ENCODE measurements around the gene TF.
"Not testable (repeated sequence)": the region's sequence is repeated elsewhere in the genome, so short reads cannot be mapped to it uniquely, and the experiment has no call there.

TF gene

DNA sequence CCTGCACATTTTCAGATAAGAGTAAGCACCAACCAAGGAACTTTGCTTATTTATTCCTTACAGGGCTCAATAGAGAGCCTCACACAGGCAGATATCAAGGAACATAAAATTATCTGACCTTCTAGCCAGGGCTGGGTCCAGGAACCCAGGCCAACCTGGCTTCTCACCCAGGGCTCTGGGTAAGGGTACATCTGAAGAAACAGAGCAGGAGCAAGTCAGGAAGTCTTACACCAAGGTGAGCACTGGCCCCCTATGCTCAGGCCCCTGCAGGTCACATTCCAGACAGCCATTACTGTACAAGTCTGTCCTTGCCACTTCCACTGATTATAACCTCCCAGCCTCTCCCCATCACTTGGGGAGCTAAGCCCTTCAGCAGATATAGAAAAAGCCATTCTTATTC, 19.1 kb downstream of the TF start:
- Histone ChIP-seq H3K36me3 (ENCODE audit: control insufficient read depth in 2 of 2, insufficient read depth in 2 of 2, low read length in 2 of 2) (no peaks in the 10 kb centered on the region), H3K27ac (ENCODE audit: low read length) (no peak overlapping the region), H3K27me3 (ENCODE audit: control insufficient read depth in 1 of 2, insufficient read depth in 2 of 2, low read length in 2 of 2) (no peaks in the 10 kb centered on the region), H3K9ac (ENCODE audit: low read length in 2 of 2) (no peak overlapping the region), H3K4me1 (ENCODE audit: control insufficient read depth, insufficient read depth, low read length) (no peaks in the 10 kb centered on the region), H3K9me3 (ENCODE audit: control insufficient read depth in 2 of 2, low read length in 2 of 2) (no peaks in the 10 kb centered on the region), H3K4me3 (ENCODE audit: low read length in 2 of 2) (no peak overlapping the region)

DNA sequence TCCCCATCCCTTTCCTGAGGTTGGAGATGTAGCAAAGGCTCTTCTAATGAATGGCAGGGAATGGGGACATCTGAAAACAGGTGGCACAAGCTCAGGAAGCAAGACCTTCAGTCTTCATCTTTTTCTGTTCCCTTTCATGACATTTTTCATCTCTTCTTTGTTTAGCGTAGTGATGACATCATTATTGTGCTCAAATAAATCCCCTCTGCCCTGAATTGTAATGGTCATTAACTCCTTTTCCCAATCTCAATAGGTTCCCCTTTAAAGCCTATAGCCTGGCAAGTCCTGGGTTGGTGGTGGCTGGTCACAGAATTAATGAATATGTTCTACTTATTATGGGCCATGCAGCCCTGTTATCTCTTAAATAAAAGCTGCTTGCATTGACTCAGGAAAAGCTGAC, 21.4 kb downstream of the TF start:
- Histone ChIP-seq H3K4me3 (ENCODE audit: low read length in 2 of 2) (no peak overlapping the region), H3K4me1 (ENCODE audit: control insufficient read depth, insufficient read depth, low read length) (no peaks in the 10 kb centered on the region), H3K9me3 (ENCODE audit: control insufficient read depth in 2 of 2, low read length in 2 of 2) (no peaks in the 10 kb centered on the region), H3K27ac (ENCODE audit: low read length) (no peak overlapping the region), H3K36me3 (ENCODE audit: control insufficient read depth in 2 of 2, insufficient read depth in 2 of 2, low read length in 2 of 2) (no peaks in the 10 kb centered on the region), H3K27me3 (ENCODE audit: control insufficient read depth in 1 of 2, insufficient read depth in 2 of 2, low read length in 2 of 2) (no peaks in the 10 kb centered on the region), H3K9ac (ENCODE audit: low read length in 2 of 2) (no peak overlapping the region)

DNA sequence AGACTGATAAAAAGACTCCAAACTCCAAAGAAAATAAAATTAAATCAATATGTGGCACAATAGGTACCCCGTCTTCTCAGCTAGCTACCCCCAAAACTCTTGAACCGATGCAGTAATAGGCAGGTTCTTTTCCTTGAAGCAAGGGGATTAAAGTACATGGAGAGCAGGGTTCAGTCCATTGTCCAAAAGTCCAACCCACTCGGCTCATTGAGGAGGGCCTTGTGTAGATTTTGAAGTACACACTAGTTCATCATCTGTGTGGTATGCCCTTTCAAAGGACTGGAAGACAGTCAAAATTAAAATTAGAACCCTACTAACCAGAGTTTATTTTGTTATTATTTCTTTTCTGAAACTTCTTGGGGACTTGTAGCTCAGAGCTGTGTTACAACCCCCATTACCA, 23.3 kb downstream of the TF start:
- H3K27ac ChIP-seq (ENCODE audit: low read length), result no peak overlapping the region
- no peaks in the 10 kb centered on the region for H3K27me3 ChIP-seq (ENCODE audit: control insufficient read depth in 1 of 2, insufficient read depth in 2 of 2, low read length in 2 of 2)
- H3K4me1 ChIP-seq (ENCODE audit: control insufficient read depth, insufficient read depth, low read length), result no peaks in the 10 kb centered on the region
- H3K36me3 ChIP-seq (ENCODE audit: control insufficient read depth in 2 of 2, insufficient read depth in 2 of 2, low read length in 2 of 2), result no peaks in the 10 kb centered on the region
- no peak overlapping the region for H3K4me3 ChIP-seq (ENCODE audit: low read length in 2 of 2)
- H3K9me3 ChIP-seq (ENCODE audit: control insufficient read depth in 2 of 2, low read length in 2 of 2), result no peaks in the 10 kb centered on the region
- H3K9ac ChIP-seq (ENCODE audit: low read length in 2 of 2), result no peak overlapping the region

DNA sequence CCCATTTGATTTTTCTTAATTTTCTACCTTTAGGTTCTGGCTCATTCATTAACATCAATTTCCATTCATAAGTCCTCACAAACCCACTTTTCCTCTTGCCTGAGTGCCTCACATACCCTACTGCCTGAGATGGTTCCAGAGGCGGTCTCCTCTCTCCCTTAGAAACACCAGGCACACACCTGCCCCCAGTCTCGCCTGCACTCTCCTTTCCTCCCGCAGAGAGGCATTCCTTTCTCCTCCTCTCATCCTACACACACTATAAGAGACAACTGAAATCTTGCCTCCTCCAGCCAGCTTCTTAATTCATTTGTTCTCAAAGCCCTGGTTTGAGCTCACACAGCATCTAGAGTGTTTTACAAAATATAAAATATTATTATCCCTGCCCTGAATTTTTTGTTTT, 27.5 kb downstream of the TF start:
- no peak overlapping the region for H3K9ac ChIP-seq (ENCODE audit: low read length in 2 of 2)
- H3K36me3 ChIP-seq (ENCODE audit: control insufficient read depth in 2 of 2, insufficient read depth in 2 of 2, low read length in 2 of 2), result no peaks in the 10 kb centered on the region
- no peak overlapping the region for H3K4me3 ChIP-seq (ENCODE audit: low read length in 2 of 2)
- no peaks in the 10 kb centered on the region for H3K9me3 ChIP-seq (ENCODE audit: control insufficient read depth in 2 of 2, low read length in 2 of 2)
- H3K27ac ChIP-seq (ENCODE audit: low read length), result no peak overlapping the region
- H3K4me1 ChIP-seq (ENCODE audit: control insufficient read depth, insufficient read depth, low read length), result no peaks in the 10 kb centered on the region
- no peaks in the 10 kb centered on the region for H3K27me3 ChIP-seq (ENCODE audit: control insufficient read depth in 1 of 2, insufficient read depth in 2 of 2, low read length in 2 of 2)

DNA sequence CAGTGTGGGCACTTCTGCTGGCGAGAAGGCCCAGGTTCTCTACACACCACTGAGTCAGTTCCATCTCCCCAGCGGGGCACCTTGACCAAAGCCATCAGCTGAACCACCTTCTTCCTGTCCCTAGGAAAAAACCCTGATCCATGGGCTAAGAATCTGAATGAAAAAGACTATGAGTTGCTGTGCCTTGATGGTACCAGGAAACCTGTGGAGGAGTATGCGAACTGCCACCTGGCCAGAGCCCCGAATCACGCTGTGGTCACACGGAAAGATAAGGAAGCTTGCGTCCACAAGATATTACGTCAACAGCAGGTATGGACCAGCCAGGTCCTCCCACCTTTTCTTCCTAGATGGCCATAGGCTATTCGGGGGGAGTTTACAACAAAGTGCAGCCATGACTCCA, 29.1 kb downstream of the TF start:
- Histone ChIP-seq H3K36me3 (ENCODE audit: control insufficient read depth in 2 of 2, insufficient read depth in 2 of 2, low read length in 2 of 2) (no peaks in the 10 kb centered on the region), H3K9ac (ENCODE audit: low read length in 2 of 2) (no peak overlapping the region), H3K27ac (ENCODE audit: low read length) (no peak overlapping the region), H3K4me3 (ENCODE audit: low read length in 2 of 2) (no peak overlapping the region), H3K27me3 (ENCODE audit: control insufficient read depth in 1 of 2, insufficient read depth in 2 of 2, low read length in 2 of 2) (no peaks in the 10 kb centered on the region), H3K4me1 (ENCODE audit: control insufficient read depth, insufficient read depth, low read length) (no peaks in the 10 kb centered on the region), H3K9me3 (ENCODE audit: control insufficient read depth in 2 of 2, low read length in 2 of 2) (no peaks in the 10 kb centered on the region)

DNA sequence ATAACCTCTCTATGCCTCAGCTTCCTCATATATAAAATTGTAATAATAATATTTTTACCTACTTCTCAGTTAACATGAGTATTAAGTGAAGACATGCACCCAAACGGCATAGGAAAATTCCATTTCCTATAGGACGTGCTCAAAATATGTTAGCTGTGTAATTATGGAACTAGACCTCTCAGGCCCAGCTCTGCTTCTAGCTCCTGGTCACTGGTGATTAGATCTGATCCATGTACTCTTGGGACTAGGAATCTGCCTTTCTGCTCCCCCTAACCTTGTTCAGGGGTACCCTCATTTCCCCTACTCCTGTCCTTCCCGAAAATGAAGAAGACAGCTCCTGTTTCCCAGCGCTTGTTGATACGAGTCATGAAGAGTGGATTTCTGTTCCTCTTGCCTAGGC, 29.6 kb downstream of the TF start:
- Histone ChIP-seq H3K4me1 (ENCODE audit: control insufficient read depth, insufficient read depth, low read length) (no peaks in the 10 kb centered on the region), H3K9ac (ENCODE audit: low read length in 2 of 2) (no peak overlapping the region), H3K36me3 (ENCODE audit: control insufficient read depth in 2 of 2, insufficient read depth in 2 of 2, low read length in 2 of 2) (no peaks in the 10 kb centered on the region), H3K4me3 (ENCODE audit: low read length in 2 of 2) (no peak overlapping the region), H3K27me3 (ENCODE audit: control insufficient read depth in 1 of 2, insufficient read depth in 2 of 2, low read length in 2 of 2) (no peaks in the 10 kb centered on the region), H3K9me3 (ENCODE audit: control insufficient read depth in 2 of 2, low read length in 2 of 2) (no peaks in the 10 kb centered on the region), H3K27ac (ENCODE audit: low read length) (no peak overlapping the region)

DNA sequence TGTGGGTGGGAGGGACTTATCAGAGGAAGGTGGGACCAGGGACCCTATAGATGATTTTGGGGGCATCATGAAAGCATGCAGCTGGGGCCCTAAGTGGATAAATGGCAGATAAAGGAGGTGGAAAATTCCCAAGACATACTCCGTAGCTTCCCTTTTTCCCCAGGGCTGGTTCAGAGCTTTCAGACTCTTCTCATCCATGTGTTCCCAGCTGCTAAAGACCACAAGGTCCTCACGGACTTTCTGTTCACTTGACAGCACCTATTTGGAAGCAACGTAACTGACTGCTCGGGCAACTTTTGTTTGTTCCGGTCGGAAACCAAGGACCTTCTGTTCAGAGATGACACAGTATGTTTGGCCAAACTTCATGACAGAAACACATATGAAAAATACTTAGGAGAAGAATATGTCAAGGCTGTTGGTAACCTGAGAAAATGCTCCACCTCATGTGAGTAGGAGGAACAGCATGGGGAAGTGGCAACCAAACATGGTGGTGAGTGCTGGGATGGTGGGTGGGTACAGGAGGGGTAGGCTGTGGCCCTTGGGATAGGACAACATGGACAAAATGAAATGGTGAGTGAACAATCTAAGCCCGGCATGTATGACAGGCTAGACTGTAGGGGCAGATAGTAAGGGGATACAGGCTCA, 30.7 kb downstream of the TF start:
- Histone ChIP-seq H3K9me3 (ENCODE audit: control insufficient read depth in 2 of 2, low read length in 2 of 2) (no peaks in the 10 kb centered on the region), H3K9ac (ENCODE audit: low read length in 2 of 2) (no peak overlapping the region), H3K36me3 (ENCODE audit: control insufficient read depth in 2 of 2, insufficient read depth in 2 of 2, low read length in 2 of 2) (no peaks in the 10 kb centered on the region), H3K4me1 (ENCODE audit: control insufficient read depth, insufficient read depth, low read length) (no peaks in the 10 kb centered on the region), H3K27me3 (ENCODE audit: control insufficient read depth in 1 of 2, insufficient read depth in 2 of 2, low read length in 2 of 2) (no peaks in the 10 kb centered on the region), H3K27ac (ENCODE audit: low read length) (no peak overlapping the region), H3K4me3 (ENCODE audit: low read length in 2 of 2) (no peak overlapping the region)

DNA sequence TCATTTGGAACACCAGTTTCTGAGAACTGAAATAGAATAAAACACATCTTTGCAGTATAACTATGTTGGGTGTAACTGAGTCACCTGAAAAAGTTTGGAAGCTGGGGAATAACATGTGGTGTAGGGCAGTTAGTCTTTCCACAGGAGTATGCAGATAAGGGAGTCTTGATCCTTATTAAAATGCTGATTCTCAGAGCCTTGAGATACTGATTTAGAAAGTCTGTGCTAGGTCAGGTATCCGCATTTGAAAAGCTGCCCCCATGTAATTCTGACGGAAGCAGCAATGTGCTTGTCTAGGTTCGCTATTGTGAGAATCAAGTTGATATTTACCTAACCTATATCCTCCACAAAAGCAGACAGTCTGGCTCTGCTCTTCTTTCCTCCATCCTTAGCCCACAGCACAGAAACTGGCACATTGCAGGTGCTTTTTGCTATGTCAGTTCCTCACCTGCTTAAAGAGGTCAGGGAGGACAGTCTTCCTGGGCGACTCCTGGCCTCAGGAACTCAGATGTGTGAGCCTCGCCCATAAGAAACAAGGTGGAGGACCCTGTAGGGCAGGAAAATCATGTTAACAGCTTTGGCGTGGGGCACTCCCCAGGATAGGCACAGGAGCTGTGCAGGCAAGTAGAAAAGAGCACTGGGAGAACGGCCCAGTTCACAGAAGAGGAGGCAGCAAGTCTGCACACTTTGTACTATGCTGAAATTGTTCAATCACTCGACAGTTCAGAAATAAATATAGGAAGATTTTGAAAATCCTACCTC, 31.8 kb downstream of the TF start:
- Histone ChIP-seq H3K27me3 (ENCODE audit: control insufficient read depth in 1 of 2, insufficient read depth in 2 of 2, low read length in 2 of 2) (no peaks in the 10 kb centered on the region), H3K9ac (ENCODE audit: low read length in 2 of 2) (no peak overlapping the region), H3K9me3 (ENCODE audit: control insufficient read depth in 2 of 2, low read length in 2 of 2) (no peaks in the 10 kb centered on the region), H3K27ac (ENCODE audit: low read length) (no peak overlapping the region), H3K4me1 (ENCODE audit: control insufficient read depth, insufficient read depth, low read length) (no peaks in the 10 kb centered on the region), H3K36me3 (ENCODE audit: control insufficient read depth in 2 of 2, insufficient read depth in 2 of 2, low read length in 2 of 2) (no peaks in the 10 kb centered on the region), H3K4me3 (ENCODE audit: low read length in 2 of 2) (no peak overlapping the region)

DNA sequence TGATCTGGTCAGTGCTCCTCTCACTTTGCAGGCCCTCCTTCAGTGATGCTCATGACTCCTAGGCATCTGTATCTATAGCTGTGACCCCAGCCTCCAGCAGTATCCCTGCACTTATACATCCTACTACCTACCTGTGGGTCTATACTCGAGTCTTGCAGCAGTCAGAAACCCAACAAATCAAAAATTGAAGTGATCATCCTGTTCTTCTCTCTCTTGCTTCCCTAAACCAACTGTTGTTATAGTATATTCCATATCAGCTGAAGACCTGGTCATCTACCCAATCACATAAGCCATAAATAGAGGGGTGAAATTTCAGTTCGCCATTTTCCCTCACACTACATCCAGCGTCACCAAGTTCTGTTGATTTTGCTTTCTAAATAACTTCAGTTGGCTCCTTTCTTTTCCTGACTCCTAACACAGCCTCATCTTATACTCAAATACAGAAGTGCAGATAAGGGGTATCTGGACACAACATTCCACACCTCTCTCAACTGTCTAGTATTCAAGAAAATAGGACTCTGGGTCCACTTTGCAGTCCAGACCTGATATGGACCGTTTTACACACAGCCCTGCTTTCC, 33.5 kb downstream of the TF start:
- Histone ChIP-seq H3K9ac (ENCODE audit: low read length in 2 of 2) (no peak overlapping the region), H3K4me3 (ENCODE audit: low read length in 2 of 2) (no peak overlapping the region), H3K27ac (ENCODE audit: low read length) (no peak overlapping the region), H3K4me1 (ENCODE audit: control insufficient read depth, insufficient read depth, low read length) (no peaks in the 10 kb centered on the region), H3K36me3 (ENCODE audit: control insufficient read depth in 2 of 2, insufficient read depth in 2 of 2, low read length in 2 of 2) (no peaks in the 10 kb centered on the region), H3K27me3 (ENCODE audit: control insufficient read depth in 1 of 2, insufficient read depth in 2 of 2, low read length in 2 of 2) (no peaks in the 10 kb centered on the region), H3K9me3 (ENCODE audit: control insufficient read depth in 2 of 2, low read length in 2 of 2) (no peaks in the 10 kb centered on the region)

DNA sequence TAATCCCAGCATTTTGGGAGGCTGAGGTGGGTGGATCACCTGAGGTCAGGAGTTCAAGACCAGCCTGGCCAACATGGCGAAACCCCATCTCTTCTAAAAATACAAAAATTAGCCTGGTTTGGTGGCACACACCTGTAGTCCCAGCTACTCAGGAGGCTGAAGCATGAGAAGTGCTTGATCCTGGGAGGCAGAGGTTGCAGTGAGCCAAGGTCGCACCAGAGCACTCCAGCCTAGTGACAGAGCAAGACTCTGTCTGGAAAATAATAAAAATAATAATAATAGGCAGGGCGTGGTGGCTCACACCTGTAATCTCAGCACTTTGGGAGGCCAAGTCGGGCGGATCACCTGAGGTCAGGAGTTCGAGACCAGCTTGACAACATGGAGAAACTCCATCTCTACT, 34.6 kb downstream of the TF start:
- not testable (repeated sequence) for H3K36me3 ChIP-seq (ENCODE audit: control insufficient read depth in 2 of 2, insufficient read depth in 2 of 2, low read length in 2 of 2); H3K27me3 ChIP-seq (ENCODE audit: control insufficient read depth in 1 of 2, insufficient read depth in 2 of 2, low read length in 2 of 2); H3K9ac ChIP-seq (ENCODE audit: low read length in 2 of 2); H3K27ac ChIP-seq (ENCODE audit: low read length); H3K4me1 ChIP-seq (ENCODE audit: control insufficient read depth, insufficient read depth, low read length); H3K9me3 ChIP-seq (ENCODE audit: control insufficient read depth in 2 of 2, low read length in 2 of 2); H3K4me3 ChIP-seq (ENCODE audit: low read length in 2 of 2)

DNA sequence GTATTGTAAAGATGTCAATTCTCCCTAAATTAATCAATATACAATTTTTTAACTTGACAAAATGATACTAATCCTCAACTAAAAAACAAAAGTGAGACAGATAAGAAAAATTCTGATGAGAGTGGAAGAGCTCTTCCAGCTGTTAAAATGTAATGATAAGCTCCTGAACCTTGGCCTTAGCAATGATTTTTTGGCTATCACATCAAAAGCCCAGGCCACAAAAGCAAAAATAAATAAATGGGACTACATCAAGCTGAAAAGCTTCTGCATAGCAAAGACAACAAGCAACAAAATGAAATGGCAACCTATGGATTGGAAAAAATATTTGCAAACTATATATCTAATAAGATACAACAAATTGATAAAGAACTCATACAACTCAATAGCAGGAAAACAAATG, 35.4 kb downstream of the TF start:
- Histone ChIP-seq H3K4me1 (ENCODE audit: control insufficient read depth, insufficient read depth, low read length) (no peaks in the 10 kb centered on the region), H3K4me3 (ENCODE audit: low read length in 2 of 2) (no peak overlapping the region), H3K9ac (ENCODE audit: low read length in 2 of 2) (no peak overlapping the region), H3K27me3 (ENCODE audit: control insufficient read depth in 1 of 2, insufficient read depth in 2 of 2, low read length in 2 of 2) (no peaks in the 10 kb centered on the region), H3K9me3 (ENCODE audit: control insufficient read depth in 2 of 2, low read length in 2 of 2) (no peaks in the 10 kb centered on the region), H3K27ac (ENCODE audit: low read length) (no peak overlapping the region), H3K36me3 (ENCODE audit: control insufficient read depth in 2 of 2, insufficient read depth in 2 of 2, low read length in 2 of 2) (no peaks in the 10 kb centered on the region)

Data from stomach smooth muscle (tissue), 2 donors.